Hematopoietic multipotent progenitor cell treated with erythropoietin and hydrocortisone succinate and interleukin-3 and kit ligand, for 4 days (in vitro differentiated cells): ENCODE results near the gene NAV2.
"Not testable (repeated sequence)": the region's sequence is repeated elsewhere in the genome, so short reads cannot be mapped to it uniquely, and the experiment has no call there.

ENCODE experiments used
- DNase-seq: peaks from one replicate; pipeline ENCODE4 v3.0.0-alpha.2; 2015

The NAV2 gene

DNA sequence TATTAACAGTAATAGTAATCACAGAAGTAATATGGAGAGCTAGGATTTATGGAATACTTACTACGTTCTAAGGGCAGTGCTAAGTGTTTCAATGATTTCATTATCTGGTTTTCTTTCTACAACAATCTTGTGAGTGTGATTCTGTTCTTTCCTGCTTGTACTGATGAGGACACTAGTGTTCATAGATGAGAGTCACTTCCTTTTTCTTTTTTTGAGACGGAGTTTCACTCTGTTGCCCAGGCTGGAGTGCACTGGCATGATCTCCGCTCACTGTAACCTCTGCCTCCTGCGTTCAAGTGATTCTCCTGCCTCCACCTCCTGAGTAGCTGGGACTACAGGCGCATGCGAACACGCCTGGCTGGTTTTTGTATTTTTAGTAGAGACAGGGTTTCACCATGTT lies 366.2 kb downstream of the NAV2 start:
- DNase-seq, result no peak

DNA sequence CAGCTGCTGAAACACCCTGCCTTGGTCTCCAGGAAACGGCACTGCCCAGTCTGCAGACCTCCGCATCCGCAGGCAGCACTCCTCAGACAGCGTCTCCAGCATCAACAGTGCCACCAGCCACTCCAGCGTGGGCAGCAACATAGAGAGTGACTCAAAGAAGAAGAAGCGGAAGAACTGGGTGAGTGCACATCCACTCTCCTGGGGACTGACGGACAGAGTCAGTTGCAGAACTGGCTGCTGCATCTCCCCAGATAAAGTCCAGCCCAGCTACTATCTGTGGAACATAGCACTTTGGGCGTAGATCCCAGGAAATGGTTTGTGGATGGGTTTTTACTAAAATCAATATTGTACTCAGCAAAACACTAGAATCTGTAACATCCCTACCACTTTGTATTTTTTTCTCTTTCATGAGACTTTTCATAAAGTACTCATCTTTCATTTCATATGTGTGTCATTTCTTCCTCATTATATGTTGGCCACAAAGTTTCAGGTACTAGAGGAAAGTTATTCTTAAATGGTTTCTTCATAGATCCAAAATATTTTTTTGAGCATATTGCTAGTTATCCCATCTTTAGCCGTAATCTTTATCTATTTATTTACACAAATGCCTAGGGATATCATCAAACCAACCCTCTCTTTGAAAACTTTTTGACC lies 367.5 kb downstream of the NAV2 start:
- DNase-seq, result peak; percentile 87

DNA sequence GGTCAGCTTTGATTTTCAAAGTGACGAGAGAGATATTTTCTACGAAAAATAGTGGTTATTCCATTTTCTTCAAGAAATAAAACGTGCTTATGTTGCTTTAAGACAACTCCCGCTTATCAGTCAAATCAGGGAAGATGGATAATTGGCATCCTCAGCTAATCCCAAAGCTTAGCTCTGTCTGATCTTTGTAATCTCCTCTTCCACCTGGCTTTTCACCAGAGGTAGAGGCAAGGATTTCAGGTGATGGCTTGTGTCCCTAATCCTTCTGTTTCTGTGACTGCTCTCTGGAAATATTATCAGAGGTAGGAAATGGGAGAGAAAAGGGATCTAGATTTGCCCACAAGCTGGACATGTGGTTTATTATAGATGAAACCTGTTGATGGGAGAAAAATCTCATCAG lies 368.7 kb downstream of the NAV2 start:
- no peak for DNase-seq

DNA sequence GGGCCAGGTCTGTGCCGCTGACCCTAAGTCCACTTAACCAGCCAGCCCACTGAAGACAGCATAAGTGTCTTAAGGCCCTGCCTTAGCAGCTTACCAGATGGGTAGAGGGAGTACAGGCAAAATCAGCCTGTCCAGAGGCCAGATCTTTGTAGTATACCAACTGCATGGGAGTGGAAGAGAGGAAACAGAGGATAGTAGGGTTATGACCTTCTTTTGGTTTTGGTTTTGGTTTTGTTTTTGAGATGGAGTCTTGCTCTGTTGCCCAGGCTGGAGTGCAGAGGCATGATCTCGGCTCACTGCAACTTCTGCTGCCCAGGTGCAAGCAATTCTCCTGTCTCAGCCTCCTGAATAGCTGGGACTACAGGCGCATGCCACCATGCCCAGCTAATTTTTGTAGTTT lies 371.2 kb downstream of the NAV2 start:
- not testable (repeated sequence) for DNase-seq

DNA sequence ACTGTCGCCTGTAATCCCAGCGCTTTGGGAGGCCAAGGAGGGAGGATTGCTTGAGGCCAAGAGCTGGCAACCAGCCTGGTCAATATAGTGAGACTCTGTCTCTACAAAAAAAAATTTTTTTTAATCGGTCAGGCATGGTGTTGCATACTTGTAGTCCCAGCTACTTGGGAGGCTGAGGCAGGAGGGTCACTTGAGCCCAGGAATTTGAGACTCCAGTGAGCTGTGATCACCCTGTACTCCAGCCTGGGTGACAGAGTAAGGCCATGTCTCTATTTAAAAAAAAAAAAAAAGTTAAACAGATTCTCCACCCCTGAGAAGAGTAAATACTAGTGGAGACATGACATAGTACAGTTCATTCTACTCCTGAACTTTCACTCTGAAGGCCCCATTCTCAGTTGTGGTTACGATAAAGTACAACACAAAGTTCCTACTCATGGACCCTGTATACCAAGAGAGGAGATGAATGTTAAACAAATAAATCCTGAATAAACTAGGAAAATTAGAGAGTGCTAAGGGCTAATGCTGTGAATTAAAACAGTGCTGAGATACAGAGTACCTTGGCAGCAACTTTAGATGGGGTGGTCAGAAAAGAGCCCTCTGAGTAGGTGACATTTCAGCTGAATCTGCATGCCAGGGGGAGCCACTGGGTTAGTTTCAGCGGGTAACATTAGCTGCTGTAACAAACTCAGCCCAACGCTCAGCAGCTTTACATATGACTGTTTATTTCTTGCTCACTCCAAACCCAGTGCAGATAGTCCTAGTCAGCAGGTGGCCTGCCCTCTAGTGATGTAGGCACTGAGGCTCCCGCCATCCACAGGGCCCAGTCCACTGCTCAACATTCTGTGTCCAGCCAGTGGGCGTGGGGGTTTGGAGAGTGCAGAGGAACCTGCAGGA lies 372.5 kb downstream of the NAV2 start:
- peak; percentile 34 for DNase-seq

DNA sequence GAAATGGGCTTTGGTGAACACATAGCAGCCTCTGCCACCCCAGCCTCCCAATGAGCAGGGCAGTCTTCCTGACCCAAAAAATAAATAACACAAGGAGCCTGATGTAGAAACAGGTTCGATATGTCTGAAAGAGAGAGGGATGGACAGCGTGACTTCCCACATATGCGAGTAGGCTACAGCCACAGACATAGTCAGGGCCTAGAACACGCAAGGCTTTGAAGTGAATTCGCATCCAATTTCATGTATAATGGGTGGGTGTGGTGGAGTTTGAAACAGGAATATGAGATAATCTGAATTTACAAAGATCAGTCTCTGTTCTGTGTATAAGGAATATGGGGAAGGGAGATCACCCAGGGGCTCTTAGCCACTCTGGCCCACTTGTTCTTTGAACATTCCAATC lies 373.3 kb downstream of the NAV2 start:
- no peak for DNase-seq

DNA sequence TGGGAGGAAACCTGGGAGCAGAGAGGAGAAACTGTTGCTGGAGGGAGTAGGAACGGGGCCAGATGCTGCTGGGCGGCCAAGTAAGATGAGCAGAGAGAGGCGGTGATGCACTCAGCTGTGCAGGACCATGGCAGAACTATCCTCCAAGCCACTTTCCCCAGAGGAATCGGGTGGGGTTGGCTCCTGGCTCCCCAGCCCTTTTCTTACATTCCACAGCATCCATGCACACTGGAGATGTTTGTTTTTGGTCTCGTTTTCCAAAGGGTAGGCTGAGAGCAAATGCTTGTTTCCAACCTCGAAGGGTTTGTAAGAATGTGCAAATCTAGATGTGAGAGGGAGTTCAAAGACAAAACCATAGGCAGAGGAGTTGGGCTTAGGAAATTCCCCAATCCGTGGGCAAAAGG lies 374.5 kb downstream of the NAV2 start:
- DNase-seq, result no peak

DNA sequence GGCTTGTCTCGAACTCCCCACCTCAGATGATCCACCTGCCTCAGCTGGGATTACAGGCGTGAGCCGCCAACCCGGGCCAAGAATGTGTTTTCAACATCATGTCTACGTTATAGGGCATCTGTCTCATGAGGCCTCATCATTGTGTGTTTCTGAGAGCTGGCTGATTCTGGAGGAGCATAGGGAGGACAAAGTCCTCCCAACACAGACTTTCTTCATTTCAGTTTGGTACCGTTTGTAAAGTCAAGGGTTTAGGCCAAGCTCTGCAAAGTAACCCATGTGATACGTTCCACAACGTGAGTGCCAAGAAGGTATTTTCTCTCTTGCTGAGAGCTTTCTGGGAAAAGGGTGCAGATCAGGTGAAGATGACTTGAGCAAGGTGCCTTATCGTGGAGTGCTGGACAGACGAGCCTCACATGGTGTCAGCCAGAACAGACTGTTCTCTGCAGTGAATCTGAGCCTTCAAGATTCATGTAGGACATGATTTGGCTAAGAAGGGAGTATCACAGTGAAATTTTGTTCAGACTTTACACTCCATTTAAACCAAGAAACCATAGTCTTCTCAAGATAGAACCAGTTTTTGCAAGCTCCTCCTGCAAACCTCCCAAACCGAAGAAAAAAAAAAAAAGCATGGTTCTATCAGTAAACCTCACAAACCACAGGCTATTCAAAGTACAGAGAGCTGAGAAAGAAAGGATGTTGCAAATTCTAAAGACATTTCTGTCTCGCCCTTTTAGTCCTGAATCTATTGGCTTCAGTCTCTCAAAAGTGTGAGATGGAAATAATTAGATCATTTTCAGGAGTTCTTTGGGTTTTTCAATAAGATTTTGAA lies 376.0 kb downstream of the NAV2 start:
- peak; percentile 90 for DNase-seq

DNA sequence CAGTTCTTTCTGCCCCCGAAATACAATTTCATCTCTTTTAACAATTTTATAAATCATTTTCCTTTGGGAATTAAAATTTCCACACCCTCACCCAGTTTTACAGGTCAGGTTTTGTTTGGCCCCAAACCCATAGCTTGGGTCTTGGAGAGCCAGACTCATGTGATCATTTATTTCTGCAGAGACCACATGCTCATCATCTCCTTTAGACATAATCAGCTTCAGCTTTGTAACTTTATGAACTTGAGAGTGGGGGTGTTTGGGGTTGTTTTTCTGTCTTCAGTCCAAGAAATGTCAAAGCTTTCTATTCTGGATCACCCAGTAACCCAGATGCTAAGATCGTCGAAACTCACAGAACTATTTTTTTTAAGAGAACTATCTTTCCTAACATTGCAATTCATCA lies 376.7 kb downstream of the NAV2 start:
- DNase-seq, result peak; percentile 21

DNA sequence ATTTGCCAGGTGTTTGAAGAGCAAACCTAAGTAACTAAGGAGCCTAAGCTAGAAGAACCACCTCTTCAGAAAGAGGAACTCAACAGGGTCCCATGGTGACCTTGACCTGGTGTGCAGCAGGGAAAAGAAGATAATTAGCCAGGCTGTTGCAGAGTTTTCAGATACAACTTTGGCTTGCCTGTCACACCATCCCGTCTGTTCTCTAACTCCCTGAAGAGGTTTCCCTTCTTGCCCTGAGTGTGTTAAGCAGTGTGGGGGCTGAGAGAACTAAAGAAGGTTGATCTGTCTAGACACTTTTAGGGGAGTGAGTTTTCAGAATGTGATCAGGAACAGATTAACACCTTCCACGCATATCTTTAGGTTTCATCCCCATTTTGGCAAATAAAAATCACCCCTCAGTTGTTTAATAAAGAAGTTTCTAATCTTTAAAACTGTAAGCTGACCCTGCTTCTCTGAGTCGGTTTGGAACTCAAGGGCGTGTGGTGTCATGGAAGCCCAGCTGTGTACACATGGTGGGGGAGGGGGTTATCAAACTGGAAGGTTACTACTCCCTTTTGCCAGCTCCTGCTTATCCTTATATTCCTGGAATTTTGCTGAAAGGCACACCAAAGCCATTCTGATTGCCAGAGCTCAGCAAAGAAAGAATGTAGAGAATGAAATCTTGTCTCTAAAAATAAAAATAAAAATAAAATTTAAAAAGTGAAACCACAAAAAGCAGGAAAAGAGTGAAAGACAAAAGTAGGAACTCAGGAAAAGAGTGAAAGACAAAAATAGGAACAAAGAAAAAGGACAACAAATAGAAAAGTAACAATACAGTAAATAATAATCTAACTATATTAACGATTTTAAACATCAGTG lies 377.4 kb downstream of the NAV2 start:
- peak; percentile 73 for DNase-seq

DNA sequence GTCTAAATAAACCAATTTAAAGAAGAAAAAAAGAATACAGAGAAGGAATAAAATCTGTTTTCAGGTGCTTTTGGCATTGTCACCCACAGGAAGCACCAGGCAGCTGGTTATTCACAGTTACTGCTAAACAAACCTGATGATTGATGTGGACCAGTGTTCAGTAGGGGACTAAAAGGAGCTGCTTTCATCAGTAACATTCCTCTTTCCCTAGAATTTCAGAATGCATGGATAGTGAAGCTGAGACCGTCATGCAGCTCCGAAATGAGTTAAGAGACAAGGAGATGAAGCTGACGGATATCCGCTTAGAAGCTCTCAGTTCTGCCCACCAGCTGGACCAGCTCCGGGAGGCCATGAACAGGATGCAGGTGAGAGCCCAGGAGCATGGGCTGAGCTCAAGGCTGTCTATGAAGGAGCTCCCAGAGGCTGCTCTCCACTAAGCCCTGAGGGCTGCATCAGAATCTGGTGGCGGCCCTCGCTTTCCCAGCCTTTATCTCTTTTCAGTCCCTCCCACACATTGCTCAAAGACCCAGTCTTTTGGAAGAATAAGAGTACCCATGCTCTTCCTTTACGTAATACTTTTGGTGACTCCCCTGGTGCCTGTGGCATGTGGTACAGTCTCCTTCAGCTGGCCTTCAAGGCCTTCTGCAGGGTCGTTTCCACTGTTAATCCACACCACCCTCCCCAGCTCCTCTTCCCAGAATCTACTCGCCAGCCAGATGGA lies 378.2 kb downstream of the NAV2 start:
- no peak for DNase-seq

DNA sequence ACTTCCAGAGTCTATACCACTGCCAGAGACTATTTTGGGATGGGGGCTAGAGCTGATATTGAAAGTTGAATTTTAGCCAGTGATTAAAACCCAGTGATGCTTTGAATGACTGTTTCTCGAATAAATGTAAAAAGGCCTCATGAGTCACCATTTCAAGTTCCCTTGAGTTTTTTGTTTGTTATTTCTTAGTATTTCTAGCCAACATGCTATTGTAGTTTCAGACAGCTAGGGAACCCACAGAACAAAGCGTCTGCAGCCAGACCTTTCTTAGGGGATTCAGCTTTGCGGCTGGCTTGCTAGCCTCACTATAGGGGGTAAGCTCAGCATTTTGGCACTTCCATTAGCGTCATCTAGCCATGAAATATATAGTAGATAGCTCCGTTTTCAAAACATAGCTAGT lies 381.1 kb downstream of the NAV2 start:
- no peak for DNase-seq

DNA sequence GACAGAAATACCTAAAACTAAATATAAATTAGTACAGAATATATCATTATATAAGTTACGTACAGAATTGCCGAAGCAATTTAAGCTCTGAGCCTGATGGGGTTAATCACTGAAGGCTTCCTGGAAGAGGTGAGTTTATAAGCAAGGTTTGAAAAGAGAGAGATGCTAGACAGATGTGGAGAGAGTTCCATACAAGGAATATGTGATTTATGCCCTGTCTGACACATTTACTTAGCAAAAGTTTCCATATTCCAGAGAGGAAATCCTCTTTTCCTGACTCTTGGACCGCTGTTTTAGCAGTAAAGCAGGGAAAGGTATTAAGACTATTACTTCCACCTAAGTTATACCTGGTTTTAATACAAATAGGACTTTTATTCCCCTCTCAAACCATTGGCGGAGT lies 382.6 kb downstream of the NAV2 start:
- no peak for DNase-seq

DNA sequence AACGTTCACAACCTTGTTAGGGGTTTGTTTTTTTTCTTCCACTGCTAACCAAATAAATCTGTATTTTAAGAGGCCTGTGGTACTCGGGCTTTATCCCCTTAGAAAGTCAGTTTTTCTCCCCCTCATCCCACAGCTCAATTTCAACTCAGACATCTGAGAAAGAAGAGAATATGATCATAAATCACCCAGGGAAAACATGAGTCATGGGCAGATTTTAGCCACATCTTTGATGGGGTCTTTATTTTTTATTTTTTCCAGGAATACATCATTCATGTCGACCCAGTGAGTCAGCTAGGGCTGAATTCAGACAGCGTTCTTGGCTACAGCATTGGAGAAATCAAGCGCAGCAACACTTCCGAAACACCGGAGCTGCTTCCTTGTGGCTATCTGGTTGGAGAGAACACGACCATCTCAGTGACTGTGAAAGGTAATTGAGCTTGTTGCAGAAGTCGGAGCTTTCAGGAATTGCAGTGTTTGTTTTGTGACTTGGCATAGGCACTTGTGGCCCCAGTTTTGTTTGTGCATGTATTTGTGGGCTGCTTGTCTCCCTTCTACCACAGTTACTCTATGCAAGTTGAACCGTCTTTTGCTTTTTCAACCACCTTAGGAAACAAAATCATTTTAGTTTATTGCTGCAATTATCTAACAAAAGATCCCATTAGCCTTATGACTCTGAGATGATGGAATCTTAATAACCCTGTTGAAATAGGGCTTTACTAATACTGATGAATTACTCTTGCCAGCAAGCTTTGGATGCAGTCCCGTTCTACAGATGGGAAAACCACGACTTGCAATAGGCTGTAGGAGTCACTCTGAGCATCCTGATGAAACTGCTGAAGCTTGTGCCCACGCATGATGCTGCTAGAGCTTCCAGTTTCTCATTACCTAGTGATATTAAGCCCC lies 384.9 kb downstream of the NAV2 start:
- DNase-seq, result no peak

DNA sequence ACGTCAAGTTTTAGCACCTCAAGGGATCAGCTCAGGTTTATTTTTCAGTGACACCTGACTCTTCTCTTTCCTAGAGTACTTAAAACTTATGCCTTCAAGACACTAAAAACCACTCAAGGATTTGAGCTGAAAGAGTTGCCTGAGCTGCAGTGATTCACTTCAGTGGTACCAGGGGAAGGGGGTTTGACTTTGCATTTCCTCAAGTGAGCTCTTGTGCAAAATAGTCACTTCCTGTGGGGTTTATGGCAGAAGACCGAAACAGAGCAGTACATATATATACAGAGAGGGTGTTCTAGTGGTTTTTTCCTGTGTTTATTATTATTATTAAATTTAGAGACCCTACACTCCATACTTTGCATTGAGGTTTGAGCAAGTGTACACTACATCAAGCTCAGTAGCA lies 386.9 kb downstream of the NAV2 start:
- peak; percentile 34 for DNase-seq

DNA sequence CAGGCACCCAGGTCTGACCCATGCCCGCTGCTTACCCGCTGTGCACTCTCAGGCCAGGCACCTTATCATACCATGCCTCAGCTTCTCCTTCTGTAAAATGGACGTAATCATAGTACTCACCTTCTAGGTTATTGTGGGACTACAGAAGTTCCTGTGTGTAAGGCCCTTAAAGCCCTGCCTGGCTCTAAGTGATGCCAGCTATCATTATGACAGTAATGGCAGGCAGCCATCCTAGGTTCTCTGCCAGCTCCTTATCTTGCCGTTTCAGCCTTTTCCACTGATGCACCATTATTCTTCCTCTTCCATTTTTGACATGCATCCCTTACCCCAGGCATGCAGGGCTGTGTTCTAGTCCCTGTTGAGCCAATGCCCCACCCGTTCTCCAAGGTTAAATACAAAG lies 389.8 kb downstream of the NAV2 start:
- DNase-seq, result peak; percentile 87

DNA sequence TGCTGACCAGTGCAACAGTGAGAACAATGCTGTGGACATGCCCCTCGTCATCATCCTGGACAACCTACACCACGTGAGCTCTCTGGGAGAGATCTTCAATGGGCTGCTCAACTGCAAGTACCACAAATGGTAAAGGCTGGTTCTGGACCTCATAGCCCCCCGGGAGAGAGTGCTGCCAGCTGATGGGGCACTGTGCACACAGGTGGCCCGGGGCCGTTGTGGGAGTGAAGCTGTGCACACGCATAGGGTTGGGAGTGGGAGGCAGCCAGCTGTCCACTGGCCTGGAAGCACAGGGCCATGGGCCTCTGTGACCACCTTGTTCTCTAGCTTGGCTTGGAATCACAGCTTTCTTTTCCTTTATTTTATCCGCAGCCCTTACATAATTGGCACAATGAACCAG lies 390.6 kb downstream of the NAV2 start:
- no peak for DNase-seq

DNA sequence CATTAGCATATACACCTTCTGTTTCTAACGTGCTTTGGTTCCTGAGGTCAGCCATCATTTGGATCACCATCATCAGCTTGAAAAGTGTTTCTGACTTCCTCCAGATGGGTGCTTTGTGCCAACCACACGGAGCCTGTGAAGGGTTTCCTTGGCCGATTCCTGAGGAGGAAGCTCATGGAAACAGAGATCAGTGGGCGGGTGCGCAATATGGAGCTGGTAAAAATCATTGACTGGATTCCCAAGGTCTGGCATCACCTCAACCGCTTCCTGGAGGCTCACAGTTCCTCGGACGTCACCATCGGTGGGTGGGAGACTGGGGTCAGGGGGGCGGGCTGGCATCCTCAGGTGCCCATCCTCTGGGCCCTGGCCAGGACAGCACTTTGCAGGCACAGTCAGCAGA lies 392.8 kb downstream of the NAV2 start:
- DNase-seq, result no peak

DNA sequence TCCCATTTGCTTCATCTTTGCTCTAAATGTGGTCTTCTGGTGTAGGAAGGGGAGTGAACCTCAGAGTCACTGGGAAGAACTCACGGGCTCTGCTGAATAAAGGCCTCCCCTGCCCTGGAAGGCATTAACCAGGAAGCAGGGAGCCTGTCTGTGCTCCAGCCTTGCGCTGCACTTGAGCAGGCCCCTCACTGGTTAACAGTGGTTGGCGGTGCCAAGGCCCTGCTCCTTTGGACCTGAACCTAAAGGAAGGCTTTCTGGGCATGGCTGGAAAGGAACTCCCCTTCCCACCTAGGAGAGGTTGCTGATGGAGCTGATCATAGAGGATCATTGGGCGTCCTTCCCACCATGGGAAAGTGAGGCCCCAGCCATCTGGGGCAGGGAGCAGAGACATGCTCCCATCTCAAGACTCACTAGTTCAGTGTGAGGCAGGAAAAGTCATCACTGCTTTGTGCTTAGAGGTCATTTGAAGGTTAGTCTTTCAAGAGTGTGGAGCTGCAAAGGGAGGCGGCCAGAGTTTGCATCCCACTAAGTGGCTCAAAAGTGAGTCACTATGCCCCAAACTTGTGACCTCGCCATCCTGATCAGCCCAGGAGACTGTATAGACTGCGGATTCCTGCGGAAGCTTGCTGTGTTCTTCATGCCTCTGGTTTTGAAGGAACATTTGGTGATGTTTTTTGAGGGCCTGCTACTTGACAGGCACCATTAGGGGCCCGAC lies 397.3 kb downstream of the NAV2 start:
- DNase-seq, result no peak
